ENCODE results near the gene TRRAP.
A peak's percentile ranks its signal among the peaks of the same experiment; 100 is the strongest.

The TRRAP gene

GRCh38 chr7:98887038-98887437 lies 8.7 kb downstream of the TRRAP start:
- DNase-seq (ENCODE audit: low read depth in 3 of 3, low spot score in 1 of 3), result no peak

DNA sequence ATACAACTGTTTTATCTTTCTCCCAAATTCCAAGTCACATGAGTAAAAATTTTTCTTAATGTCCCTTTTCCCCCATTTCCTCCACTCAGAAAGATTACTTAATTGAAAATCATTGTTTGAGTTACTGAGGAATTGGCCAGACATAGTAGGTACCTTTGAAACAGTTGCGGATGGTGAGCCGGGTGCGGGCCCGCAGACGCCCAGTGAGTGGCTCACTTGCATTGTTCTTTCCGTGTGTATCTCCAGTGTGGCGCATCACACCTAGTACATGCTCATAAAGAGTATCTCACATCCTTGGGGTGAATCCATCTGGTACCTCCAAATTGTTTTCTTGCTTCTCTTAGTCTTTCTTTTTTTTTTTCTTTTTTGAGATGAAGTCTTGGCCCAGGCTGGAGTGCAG lies 14.3 kb downstream of the TRRAP start:
- DNase-seq (ENCODE audit: low read depth in 3 of 3, low spot score in 1 of 3), result no peak

GRCh38 chr7:98899816-98900215 lies 21.5 kb downstream of the TRRAP start:
- DNase-seq (ENCODE audit: low read depth in 3 of 3, low spot score in 1 of 3), result no peak

DNA sequence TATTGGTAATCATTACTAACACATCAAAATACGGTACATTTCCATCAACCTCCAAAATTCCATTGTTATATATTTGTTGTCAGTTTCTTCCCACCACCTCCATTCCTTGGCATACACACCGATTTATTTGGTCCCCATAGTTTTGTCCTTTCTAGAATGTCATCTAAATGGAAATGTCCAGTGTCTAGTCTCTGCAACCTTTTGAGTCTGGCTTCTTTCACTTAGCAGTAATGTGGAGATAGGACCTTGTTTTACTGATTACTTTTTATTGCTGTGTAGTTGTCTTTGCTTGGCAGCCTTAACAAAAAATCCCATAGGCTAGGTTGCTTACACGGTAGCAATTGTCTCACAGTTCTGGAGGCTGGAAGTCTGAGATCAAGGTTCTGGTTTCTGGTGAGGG lies 22.5 kb downstream of the TRRAP start:
- no peak for DNase-seq (ENCODE audit: low read depth in 3 of 3, low spot score in 1 of 3)

DNA sequence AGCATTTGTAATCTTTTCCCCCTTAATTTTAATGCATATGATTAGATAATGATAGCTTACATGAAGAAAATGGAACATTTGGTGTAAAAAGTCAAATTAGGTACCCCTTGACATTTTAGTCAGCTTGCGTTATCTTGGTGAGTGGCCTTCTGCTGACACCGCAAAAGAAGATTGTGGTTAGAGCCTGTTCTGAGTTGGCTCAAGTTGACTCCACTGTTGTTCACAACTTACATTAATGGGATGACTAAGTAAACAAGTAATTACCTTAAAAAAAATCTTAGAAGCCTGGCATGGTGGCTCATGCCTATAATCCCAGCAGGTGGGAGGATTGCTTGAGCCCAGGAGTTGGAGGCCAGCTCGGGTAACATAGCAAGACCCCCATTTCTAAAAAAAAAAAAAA lies 24.2 kb downstream of the TRRAP start:
- DNase-seq (ENCODE audit: low read depth in 3 of 3, low spot score in 1 of 3), result no peak

GRCh38 chr7:98903246-98903645 lies 24.9 kb downstream of the TRRAP start:
- no peak for DNase-seq (ENCODE audit: low read depth in 3 of 3, low spot score in 1 of 3)

DNA sequence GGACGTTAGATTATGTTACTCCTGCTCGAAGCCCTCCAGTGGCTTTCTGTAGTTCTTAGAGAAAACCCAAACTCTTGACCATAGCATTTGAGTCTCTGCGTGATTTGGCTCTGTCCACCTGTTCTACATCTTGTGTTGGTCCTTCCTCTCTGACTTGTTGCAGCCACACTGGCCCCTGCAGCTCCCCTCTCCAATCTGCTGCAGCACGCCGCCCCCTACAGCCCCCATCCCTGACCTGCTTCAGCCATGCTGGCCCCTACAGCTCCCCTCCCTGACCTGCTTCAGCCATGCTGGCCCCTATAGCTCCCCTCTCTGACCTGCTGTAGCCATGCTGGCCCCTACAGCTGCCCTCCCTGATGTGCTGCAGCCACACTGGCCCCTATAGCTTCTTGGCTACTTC lies 29.2 kb downstream of the TRRAP start:
- DNase-seq (ENCODE audit: low read depth in 3 of 3, low spot score in 1 of 3), result no peak

DNA sequence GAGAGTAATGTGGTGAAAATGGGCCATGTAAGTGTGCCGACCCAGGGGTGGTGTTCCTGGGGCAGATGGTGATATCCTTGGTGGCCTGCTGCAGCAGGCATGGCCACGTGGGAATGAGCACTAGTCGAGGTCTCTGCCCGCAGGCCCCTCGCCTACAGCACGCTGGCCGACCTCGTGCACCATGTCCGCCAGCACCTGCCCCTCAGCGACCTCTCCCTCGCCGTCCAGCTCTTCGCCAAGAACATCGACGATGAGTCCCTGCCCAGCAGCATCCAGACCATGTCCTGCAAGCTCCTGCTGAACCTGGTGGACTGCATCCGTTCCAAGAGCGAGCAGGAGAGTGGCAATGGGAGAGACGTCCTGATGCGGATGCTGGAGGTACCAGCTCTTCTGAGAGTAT lies 30.3 kb downstream of the TRRAP start:
- DNase-seq (ENCODE audit: low read depth in 3 of 3, low spot score in 1 of 3), result no peak

DNA sequence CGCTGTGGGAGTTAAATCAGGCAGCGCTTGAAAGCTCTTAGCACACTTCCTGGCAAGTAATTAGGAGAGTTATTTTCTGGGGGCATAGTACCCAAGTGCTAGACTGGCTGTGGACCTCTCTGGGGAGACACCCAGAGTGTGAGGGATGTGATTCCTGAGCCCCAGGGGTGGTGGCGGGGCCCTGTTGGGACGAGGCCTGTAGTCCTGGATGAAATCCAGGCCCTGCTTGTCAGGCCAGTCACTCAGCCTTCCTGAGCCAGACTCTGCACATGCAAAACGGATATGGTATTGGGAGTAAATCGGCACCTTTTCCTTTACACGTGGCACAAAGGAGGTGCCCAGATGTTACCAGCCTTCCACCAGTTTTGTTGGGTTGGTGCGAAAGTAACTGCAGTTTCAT lies 31.2 kb downstream of the TRRAP start:
- DNase-seq (ENCODE audit: low read depth in 3 of 3, low spot score in 1 of 3), result no peak

- no peak for DNase-seq (ENCODE audit: low read depth in 3 of 3, low spot score in 1 of 3)
Measured at GRCh38 chr7:98910427-98910826, 32.1 kb downstream of the TRRAP start.

DNA sequence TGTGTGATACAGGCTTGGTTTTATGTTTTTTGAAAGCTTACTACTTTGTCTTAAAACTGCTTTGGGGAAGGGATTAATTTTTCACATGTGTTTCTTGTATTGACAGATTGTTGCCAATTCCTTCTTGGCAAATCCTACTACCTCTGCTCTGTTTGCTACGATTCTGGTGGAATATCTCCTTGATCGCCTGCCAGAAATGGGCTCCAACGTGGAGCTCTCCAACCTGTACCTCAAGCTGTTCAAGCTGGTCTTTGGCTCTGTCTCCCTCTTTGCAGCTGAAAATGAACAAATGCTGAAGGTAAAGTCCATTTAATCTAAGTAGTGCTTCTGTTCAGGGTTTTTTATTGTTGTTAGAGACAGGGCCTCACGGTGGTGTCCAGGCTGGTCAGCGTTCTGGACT lies 33.6 kb downstream of the TRRAP start:
- DNase-seq (ENCODE audit: low read depth in 3 of 3, low spot score in 1 of 3), result no peak

- DNase-seq (ENCODE audit: low read depth in 3 of 3, low spot score in 1 of 3), result no peak
Measured at GRCh38 chr7:98913026-98913425, 34.7 kb downstream of the TRRAP start.

DNA sequence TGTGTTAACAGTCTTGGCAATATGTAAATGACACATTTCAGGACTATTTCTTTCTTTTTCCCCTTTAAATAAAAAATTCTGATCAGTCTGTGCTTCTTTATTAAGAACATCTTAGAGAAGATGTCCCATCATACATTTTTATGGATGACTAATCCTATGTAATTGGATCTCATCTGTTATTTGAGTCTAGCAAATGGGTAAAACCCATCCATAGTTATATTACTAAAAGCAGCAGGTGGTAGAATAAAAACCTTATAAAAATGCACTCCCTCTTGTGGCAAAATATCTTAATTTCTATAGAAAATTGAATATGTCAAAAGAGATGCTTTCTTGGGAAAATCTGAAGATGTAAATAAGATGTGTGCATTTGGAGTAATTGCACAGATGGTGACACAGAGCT lies 35.3 kb downstream of the TRRAP start:
- DNase-seq (ENCODE audit: low read depth in 3 of 3, low spot score in 1 of 3), result no peak

DNA sequence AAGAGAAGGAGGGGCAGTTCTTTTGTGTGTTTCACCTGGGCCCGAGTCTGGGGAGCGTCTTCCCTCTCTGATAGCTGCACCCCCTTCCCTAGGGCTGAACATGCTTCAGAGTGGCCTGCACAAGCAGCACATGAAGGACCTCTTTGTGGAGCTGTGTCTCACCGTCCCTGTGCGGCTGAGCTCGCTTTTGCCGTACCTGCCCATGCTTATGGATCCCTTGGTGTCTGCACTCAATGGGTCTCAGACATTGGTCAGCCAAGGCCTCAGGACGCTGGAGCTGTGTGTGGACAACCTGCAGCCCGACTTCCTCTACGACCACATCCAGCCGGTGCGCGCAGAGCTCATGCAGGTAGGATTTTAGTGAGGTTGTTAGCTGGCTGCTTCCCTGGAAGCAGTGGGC lies 39.0 kb downstream of the TRRAP start:
- no peak for DNase-seq (ENCODE audit: low read depth in 3 of 3, low spot score in 1 of 3)

DNA sequence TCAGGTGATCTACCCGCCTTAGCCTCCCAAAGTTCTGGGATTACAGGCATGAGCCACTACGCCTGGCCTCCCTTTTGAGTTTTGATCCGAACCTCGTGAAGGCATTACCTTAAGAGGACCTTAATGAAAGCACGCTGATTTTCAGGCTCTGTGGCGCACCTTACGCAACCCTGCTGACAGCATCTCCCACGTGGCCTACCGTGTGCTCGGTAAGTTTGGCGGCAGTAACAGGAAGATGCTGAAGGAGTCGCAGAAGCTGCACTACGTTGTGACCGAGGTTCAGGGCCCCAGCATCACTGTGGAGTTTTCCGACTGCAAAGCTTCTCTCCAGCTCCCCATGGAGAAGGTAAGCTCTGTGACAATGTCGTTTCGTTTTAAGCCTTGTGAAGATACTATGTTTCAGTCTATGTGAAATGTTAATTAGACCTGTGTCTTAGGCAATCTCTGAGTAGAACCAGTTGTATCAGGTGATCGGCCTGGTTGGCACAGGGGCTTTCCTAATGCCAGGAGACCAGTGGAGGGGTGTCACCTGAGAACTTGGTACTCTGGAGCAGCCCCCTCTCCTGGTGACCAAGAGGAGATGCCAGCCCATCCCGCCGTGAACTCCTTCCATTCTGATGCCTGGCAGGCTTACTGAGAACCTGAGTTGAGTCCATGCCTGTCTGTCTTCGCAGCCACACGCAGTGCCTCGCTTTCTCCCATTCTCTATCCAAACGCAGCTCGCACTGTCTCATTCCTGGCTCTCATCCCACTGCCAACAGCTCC lies 43.5 kb downstream of the TRRAP start:
- no peak for DNase-seq (ENCODE audit: low read depth in 3 of 3, low spot score in 1 of 3)

- DNase-seq (ENCODE audit: low read depth in 3 of 3, low spot score in 1 of 3), result no peak
Measured at GRCh38 chr7:98922392-98923187, 44.3 kb downstream of the TRRAP start.

GRCh38 chr7:98923512-98923911 lies 45.2 kb downstream of the TRRAP start:
- no peak for DNase-seq (ENCODE audit: low read depth in 3 of 3, low spot score in 1 of 3)

GRCh38 chr7:98927125-98927524 lies 48.8 kb downstream of the TRRAP start:
- DNase-seq (ENCODE audit: low read depth in 3 of 3, low spot score in 1 of 3), result no peak

DNA sequence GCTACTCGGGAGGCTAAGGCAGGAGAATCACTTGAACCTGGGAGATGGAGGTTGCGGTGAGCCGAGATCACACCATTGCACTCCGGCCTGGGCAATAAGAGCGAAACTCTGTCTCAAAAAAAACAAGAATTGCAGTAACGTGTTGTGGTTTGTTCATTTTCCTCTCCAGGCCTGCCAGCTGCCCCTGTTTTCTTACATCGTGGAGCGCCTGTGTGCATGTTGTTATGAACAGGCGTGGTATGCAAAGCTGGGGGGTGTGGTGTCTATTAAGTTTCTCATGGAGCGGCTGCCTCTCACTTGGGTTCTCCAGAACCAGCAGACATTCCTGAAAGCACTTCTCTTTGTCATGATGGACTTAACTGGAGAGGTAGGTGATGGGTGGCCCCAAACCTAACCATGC lies 52.1 kb downstream of the TRRAP start:
- peak in 1 of 3 donors; percentile 0 for DNase-seq (ENCODE audit: low read depth in 3 of 3, low spot score in 1 of 3)

GRCh38 chr7:98930921-98931320 lies 52.6 kb downstream of the TRRAP start:
- DNase-seq (ENCODE audit: low read depth in 3 of 3, low spot score in 1 of 3), result peak in 1 of 3 donors; percentile 2

GRCh38 chr7:98933321-98933720 lies 55.0 kb downstream of the TRRAP start:
- DNase-seq (ENCODE audit: low read depth in 3 of 3, low spot score in 1 of 3), result no peak

DNA sequence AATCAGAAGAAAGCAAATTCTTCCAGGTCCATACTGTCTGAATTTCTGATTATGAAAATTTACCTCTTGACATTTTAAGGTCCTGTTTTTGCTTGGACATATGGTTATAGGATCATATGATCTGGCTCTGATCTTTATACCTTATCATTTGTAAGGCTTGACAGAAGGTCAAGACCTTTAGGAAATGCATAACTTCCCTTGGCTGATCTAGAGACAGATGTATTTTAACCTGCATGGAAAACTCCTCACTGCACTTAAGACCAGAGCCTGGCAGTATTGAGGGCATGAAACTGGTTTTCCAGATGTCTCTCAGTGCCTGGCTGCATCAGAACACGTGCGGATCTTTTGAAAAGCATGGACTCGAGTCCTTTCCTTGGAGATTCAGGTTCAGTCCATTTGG lies 55.9 kb downstream of the TRRAP start:
- no peak for DNase-seq (ENCODE audit: low read depth in 3 of 3, low spot score in 1 of 3)

DNA sequence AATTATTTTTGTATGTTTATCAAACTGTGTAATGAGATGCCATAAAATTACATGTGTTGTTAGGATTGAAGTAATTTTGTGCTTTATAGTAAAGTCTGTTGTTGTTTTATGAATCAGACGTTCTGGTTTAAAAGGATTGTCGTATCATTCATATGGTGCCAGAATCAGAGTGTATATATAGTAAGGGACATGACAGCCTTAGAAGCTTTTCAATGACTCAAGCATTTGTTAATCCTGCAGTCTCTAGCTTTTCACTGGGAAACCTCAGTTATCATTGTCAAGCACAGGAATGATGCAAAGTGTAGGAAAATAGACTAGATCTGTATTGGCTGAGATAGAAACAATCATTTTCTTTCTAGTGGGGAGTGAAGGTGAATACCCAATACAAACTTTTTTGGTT lies 57.5 kb downstream of the TRRAP start:
- DNase-seq (ENCODE audit: low read depth in 3 of 3, low spot score in 1 of 3), result no peak
